Neural progenitor cell (in vitro differentiated cells): ENCODE measurements around the gene EP400. TPM values are rescaled to one million over a fixed set of nuclear protein-coding genes. Genes with fewer than 3 reads are reported as not detected.

ENCODE experiments used
- DNase-seq: peaks from one replicate; pipeline ENCODE4 v3.0.0-alpha.2; 2016; ENCODE audit warnings: low spot score
- H2AFZ ChIP-seq: fragments of 200-600 bp; sonication (generic); replicated peaks from 2 replicates; pipeline ENCODE4 v1.6.1; 2016; ENCODE audit warnings: antibody characterized with exemption
- H3F3A ChIP-seq: fragments of 200-600 bp; sonication (generic); 2 replicates; pipeline ENCODE4 v1.6.1; 2016; ENCODE audit warnings: antibody characterized with exemption, low read depth
- H3K27ac ChIP-seq: fragments of 200-600 bp; sonication (generic); 2 replicates; pipeline ENCODE4 v1.5.1; 2016; ENCODE audit warnings: mild to moderate bottlenecking
- H3K27me3 ChIP-seq: fragments of 200-600 bp; sonication (generic); 2 replicates; pipeline ENCODE4 v1.6.1; 2016; ENCODE audit warnings: mild to moderate bottlenecking, moderate library complexity
- H3K36me3 ChIP-seq: fragments of 200-600 bp; sonication (generic); 2 replicates; pipeline ENCODE4 v1.5.1; 2016
- H3K4me1 ChIP-seq: fragments of 200-600 bp; sonication (generic); 2 replicates; pipeline ENCODE4 v1.6.1; 2016; ENCODE audit warnings: mixed run types
- H3K4me2 ChIP-seq: fragments of 200-600 bp; sonication (generic); 2 replicates; pipeline ENCODE4 v1.6.1; 2016
- H3K4me3 ChIP-seq: fragments of 200-600 bp; sonication (generic); 2 replicates; pipeline ENCODE4 v1.5.1; 2016
- H3K79me2 ChIP-seq: fragments of 200-600 bp; sonication (generic); 2 replicates; pipeline ENCODE4 v1.6.1; 2016; ENCODE audit warnings: low read depth
- H3K9ac ChIP-seq: fragments of 200-600 bp; sonication (generic); 2 replicates; pipeline ENCODE4 v1.6.1; 2016
- H3K9me3 ChIP-seq: fragments of 200-600 bp; sonication (generic); 2 replicates; pipeline ENCODE4 v1.5.1; 2016; ENCODE audit warnings: low read depth
- H4K20me1 ChIP-seq: fragments of 200-600 bp; sonication (generic); 2 replicates; pipeline ENCODE4 v1.6.1; 2016; ENCODE audit warnings: low read depth
- H3K27ac Mint-ChIP-seq: 3 replicates; pipeline ENCODE4 v1.8.0; 2021; ENCODE audit warnings: mixed read lengths
- H3K27me3 Mint-ChIP-seq: 2 replicates; pipeline ENCODE4 v1.8.0; 2022; ENCODE audit warnings: low read depth, mild to moderate bottlenecking, inconsistent platforms, moderate library complexity, mixed read lengths; ENCODE audit not compliant: insufficient read depth
- H3K36me3 Mint-ChIP-seq: 3 replicates; pipeline ENCODE4 v1.8.0; 2021; ENCODE audit warnings: mixed read lengths
- H3K4me1 Mint-ChIP-seq: 3 replicates; pipeline ENCODE4 v1.8.0; 2021; ENCODE audit warnings: mixed read lengths
- H3K4me3 Mint-ChIP-seq: 3 replicates; pipeline ENCODE4 v1.8.0; 2021; ENCODE audit warnings: mild to moderate bottlenecking, moderate library complexity, mixed read lengths
- H3K9me3 Mint-ChIP-seq: 3 replicates; pipeline ENCODE4 v1.8.0; 2020; ENCODE audit warnings: mixed read lengths
- EZH2 ChIP-seq: fragments of 200-600 bp; sonication (generic); IDR thresholded peaks from 2 replicates; pipeline ENCODE4 v1.6.1; 2017; ENCODE audit warnings: antibody characterized with exemption, mild to moderate bottlenecking, moderate library complexity
- EZH2phosphoT487 ChIP-seq: fragments of 200-600 bp; sonication (generic); IDR thresholded peaks from 2 replicates; pipeline ENCODE4 v1.6.1; 2017; ENCODE audit warnings: antibody characterized with exemption
- total RNA-seq: library from RNA; depleted of rRNA; stranded (reverse); fragments of >200 nt; gene quantifications from 2 replicates; pipeline ENCODE4 v1.2.3, GENCODE V29; 2015; ENCODE audit warnings: low replicate concordance
- TF ChIP-seq, protein P1 (sequence below): fragments of 200-600 bp; sonication (generic); IDR thresholded peaks from 2 replicates; pipeline ENCODE4 v1.5.1; 2017; ENCODE audit warnings: antibody characterized with exemption, mild to moderate bottlenecking

Gene EP400
- total RNA-seq, 1 donor from 2014 or later = 16.3 TPM

GRCh38 chr12:132054983-132055382 is 105.2 kb downstream of the EP400 start:
- no peaks in the 10 kb centered on the region for H3F3A ChIP-seq

GRCh38 chr12:132055535-132056096 is 105.9 kb downstream of the EP400 start:
- Mint-ChIP-seq H3K27me3 (peaks cover 4% of the 10 kb centered on the region), H3K9me3 (peaks cover 3% of the 10 kb centered on the region), H3K36me3 (peaks cover 36% of the 10 kb centered on the region), H3K4me1 (peaks cover 2% of the 10 kb centered on the region), H3K27ac (no peak overlapping the region), H3K4me3 (no peak overlapping the region)
- Histone ChIP-seq H3K79me2 (no peaks in the 10 kb centered on the region), H4K20me1 (no peaks in the 10 kb centered on the region), H3K27ac (no peak overlapping the region), H3K4me3 (no peak overlapping the region), H3K4me1 (no peaks in the 10 kb centered on the region), H2AFZ (no peak overlapping the region), H3K9me3 (no peaks in the 10 kb centered on the region), H3K36me3 (peaks cover 4% of the 10 kb centered on the region), H3F3A (no peaks in the 10 kb centered on the region), H3K27me3 (no peaks in the 10 kb centered on the region), H3K4me2 (no peak overlapping the region), H3K9ac (no peak overlapping the region)
- TF ChIP-seq, protein P1, sequence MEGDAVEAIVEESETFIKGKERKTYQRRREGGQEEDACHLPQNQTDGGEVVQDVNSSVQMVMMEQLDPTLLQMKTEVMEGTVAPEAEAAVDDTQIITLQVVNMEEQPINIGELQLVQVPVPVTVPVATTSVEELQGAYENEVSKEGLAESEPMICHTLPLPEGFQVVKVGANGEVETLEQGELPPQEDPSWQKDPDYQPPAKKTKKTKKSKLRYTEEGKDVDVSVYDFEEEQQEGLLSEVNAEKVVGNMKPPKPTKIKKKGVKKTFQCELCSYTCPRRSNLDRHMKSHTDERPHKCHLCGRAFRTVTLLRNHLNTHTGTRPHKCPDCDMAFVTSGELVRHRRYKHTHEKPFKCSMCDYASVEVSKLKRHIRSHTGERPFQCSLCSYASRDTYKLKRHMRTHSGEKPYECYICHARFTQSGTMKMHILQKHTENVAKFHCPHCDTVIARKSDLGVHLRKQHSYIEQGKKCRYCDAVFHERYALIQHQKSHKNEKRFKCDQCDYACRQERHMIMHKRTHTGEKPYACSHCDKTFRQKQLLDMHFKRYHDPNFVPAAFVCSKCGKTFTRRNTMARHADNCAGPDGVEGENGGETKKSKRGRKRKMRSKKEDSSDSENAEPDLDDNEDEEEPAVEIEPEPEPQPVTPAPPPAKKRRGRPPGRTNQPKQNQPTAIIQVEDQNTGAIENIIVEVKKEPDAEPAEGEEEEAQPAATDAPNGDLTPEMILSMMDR = no peak
- TF ChIP-seq EZH2 (no peak), EZH2phosphoT487 (no peak)
- no peak for DNase-seq

More at GRCh38 chr12:132054983-132055382, 105.2 kb downstream of the EP400 start:
- Histone ChIP-seq H3K27me3 (no peaks in the 10 kb centered on the region), H3K4me1 (no peaks in the 10 kb centered on the region), H4K20me1 (no peaks in the 10 kb centered on the region), H3K4me2 (no peak overlapping the region), H3K79me2 (no peaks in the 10 kb centered on the region), H2AFZ (no peak overlapping the region), H3K9ac (no peak overlapping the region), H3K27ac (no peak overlapping the region), H3K36me3 (peaks cover 8% of the 10 kb centered on the region), H3K9me3 (no peaks in the 10 kb centered on the region), H3K4me3 (no peak overlapping the region)
- peaks cover 3% of the 10 kb centered on the region for H3K9me3 Mint-ChIP-seq
- TF ChIP-seq, protein P1 = no peak
- TF ChIP-seq EZH2phosphoT487 (no peak), EZH2 (no peak)
- no peak overlapping the region for H3K27ac Mint-ChIP-seq
- no peak for DNase-seq
- H3K36me3 Mint-ChIP-seq = peaks cover 38% of the 10 kb centered on the region
- H3K4me3 Mint-ChIP-seq = no peak overlapping the region
- peaks cover 4% of the 10 kb centered on the region for H3K27me3 Mint-ChIP-seq
- no peaks in the 10 kb centered on the region for H3K4me1 Mint-ChIP-seq

GRCh38 chr12:132056320-132056719 is 106.6 kb downstream of the EP400 start:
- H4K20me1 ChIP-seq = no peaks in the 10 kb centered on the region
- no peak overlapping the region for H3K27ac ChIP-seq
- TF ChIP-seq, protein P1 = no peak
- TF ChIP-seq EZH2 = no peak
- no peak for TF ChIP-seq EZH2phosphoT487
- no peak for DNase-seq
- Mint-ChIP-seq H3K27me3 (peaks cover 5% of the 10 kb centered on the region), H3K9me3 (peaks cover 2% of the 10 kb centered on the region), H3K4me3 (no peak overlapping the region), H3K36me3 (peaks cover 34% of the 10 kb centered on the region), H3K4me1 (peaks cover 8% of the 10 kb centered on the region), H3K27ac (no peak overlapping the region)
- H3K9me3 ChIP-seq = no peaks in the 10 kb centered on the region
- H3K27me3 ChIP-seq = no peaks in the 10 kb centered on the region
- H3K4me3 ChIP-seq = no peak overlapping the region
- no peaks in the 10 kb centered on the region for H3F3A ChIP-seq
- no peaks in the 10 kb centered on the region for H3K79me2 ChIP-seq
- H2AFZ ChIP-seq = no peak overlapping the region
- no peak overlapping the region for H3K9ac ChIP-seq
- H3K4me2 ChIP-seq = no peak overlapping the region
- no peaks in the 10 kb centered on the region for H3K4me1 ChIP-seq
- H3K36me3 ChIP-seq = no peaks in the 10 kb centered on the region
